HG02973 (cell line): ENCODE results near the gene TUBGCP5.
"Not testable (repeated sequence)": the region's sequence is repeated elsewhere in the genome, so short reads cannot be mapped to it uniquely, and the experiment has no call there.

ENCODE experiments used
- ATAC-seq: cut with Tn5 transposase; IDR thresholded peaks from one replicate; pipeline ENCODE4 v1.9.1; 2021; ENCODE audit warnings: moderate library complexity; ENCODE audit not compliant: unreplicated experiment

The TUBGCP5 gene

GRCh38 chr15:23043535-23043934, 4.2 kb upstream of the TUBGCP5 start:
- ATAC-seq: not testable (repeated sequence)

GRCh38 chr15:23041736-23042135, 2.4 kb upstream of the TUBGCP5 start:
- not testable (repeated sequence) for ATAC-seq

- ATAC-seq: no peak
Observed at GRCh38 chr15:23039917-23040281, 530 bp upstream of the TUBGCP5 start.

DNA sequence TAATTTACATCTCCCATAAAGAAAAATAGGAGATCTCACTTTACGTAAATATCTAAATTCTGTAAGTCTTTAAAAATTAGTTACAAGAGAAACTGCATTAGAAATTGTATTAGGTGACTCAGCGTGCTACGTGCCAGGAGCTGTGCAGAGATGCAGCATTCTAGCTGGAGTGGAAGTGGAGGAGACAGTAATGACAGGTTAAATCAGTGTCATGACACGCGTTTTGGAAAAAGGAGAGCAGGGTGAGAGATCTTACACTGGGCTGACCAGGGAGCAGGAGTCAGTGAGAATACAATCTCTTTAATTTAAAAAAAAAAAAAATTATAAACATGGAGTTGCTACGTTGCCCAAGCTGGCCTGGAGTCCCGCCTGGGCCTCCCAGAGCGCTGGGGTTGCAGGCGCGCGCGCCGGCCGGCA, 635 bp downstream of the TUBGCP5 start:
- peak; percentile 24 for ATAC-seq

DNA sequence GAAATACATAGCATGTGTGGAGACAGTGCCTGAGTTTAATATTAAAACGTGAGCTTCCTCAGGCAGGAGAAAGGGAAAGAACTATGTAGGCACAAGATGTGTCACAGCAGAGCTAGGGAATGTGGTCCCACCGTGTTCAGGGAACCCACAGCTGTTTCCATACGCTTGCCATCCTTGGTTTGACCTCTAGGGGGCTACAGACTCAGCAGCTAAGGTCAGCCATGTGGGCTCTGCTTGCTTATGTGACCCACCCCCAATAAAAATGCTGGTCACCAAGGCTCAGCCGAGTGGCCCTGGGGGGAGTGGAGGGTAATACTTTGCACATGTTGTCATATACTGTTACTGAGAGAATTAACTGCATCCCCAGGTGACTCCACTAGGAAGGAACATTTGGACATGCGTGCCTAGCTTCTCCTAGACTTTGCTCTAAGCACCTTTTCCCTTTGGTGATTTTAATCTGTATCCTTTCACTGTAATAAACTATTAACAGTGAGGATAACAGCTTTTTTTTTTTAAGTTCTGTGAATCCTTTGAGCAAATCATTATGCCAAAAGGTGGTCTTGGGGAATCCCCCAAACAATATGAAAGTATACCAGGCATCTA, 3.3 kb downstream of the TUBGCP5 start:
- peak; percentile 25 for ATAC-seq

GRCh38 chr15:23033979-23034378, 5.4 kb downstream of the TUBGCP5 start:
- ATAC-seq: no peak

- no peak for ATAC-seq
Observed at GRCh38 chr15:23026218-23026617, 13.2 kb downstream of the TUBGCP5 start.

GRCh38 chr15:23022156-23022555, 17.2 kb downstream of the TUBGCP5 start:
- no peak for ATAC-seq

DNA sequence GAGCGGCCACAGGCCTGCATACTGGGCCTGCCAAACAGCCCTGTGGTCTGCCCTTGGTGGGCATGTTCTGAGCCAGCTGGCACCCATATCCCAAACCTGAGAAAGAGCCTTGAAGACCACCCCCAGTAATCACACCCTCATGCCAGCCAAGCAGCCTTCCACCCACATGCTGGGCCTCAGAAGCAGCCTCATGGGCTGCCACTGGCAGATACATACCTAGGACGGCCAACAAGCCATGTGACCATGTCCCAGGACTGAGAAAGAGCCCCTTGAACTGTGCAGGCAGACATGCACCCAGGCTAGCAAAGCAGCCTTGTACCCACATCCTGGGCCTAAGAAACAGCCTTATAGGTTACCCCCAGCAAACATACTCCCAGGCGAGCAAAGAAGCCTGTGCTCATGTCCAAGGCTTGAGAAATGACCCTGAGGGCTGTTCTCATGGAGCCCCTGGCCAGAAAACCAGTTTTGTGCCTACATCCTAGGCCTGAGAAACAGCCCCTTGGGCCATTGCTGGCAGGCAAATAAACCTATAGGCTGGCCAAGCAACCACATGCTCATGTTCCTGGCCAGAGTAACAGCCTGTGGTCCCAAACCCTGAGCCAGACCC, 24.9 kb downstream of the TUBGCP5 start:
- no peak for ATAC-seq

- ATAC-seq: no peak
Observed at GRCh38 chr15:23013681-23014080, 25.7 kb downstream of the TUBGCP5 start.

- ATAC-seq: not testable (repeated sequence)
Observed at GRCh38 chr15:23012616-23013015, 26.8 kb downstream of the TUBGCP5 start.

GRCh38 chr15:23003736-23004135, 35.6 kb downstream of the TUBGCP5 start:
- no peak for ATAC-seq

DNA sequence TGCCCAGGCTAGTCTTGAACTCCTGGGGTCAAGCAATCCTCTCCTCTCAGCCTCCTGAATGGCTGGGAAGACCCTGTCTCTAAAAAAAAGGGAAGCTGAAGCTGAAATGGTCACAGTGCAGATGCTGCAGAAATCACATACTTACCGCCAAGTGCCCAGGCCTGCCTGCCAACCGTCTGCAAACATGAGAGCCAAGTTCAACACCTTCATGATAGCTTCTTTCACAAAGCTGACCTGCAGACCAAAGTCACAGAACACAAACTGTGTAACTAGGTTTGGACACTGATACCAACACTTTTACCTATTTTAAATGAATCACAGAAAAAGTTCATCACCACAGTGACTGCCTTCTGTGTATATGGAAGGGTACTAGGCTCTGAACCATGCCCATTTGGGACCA, 36.4 kb downstream of the TUBGCP5 start:
- ATAC-seq: no peak

DNA sequence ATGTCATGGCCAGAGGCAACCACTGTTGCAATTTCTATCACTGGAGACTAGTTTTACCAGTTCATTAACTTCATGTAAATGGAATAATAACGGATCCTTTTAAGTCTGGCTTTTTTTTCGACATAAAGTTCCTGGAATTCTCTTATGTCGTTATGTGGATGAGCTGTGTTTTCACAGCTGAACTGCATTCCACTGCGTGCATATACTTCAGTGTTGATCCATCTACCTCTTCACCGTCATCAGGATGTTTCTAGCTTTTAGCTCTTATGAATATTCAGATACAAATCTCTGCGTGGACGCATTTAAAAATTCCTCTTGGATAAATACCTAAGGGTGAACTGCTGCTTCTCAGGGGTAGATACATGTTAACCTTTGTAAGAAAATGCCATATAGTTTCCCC, 43.6 kb downstream of the TUBGCP5 start:
- ATAC-seq: no peak

- no peak for ATAC-seq
Observed at GRCh38 chr15:22992024-22992326, 47.4 kb downstream of the TUBGCP5 start.

GRCh38 chr15:22989576-22990477, 49.5 kb downstream of the TUBGCP5 start:
- ATAC-seq: no peak

DNA sequence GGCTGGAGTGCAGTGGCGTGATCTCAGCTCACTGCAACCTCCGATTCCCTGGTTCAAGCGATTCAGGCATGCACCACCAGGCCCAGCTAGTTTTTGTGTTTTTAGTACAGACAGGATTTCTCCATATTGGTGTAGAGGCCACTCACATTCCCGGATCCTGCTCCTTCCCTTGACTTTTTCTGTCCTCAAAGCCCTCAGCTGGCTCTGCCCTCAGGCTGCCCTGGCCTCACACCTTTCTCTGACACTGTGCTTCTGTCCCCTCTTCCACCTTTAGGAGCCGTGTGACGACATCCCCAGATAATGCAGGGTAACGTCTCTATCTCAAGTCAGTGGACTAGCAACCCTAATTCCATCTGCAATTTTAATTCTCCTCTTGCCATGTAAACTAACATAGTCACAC, 50.6 kb downstream of the TUBGCP5 start:
- ATAC-seq: no peak

DNA sequence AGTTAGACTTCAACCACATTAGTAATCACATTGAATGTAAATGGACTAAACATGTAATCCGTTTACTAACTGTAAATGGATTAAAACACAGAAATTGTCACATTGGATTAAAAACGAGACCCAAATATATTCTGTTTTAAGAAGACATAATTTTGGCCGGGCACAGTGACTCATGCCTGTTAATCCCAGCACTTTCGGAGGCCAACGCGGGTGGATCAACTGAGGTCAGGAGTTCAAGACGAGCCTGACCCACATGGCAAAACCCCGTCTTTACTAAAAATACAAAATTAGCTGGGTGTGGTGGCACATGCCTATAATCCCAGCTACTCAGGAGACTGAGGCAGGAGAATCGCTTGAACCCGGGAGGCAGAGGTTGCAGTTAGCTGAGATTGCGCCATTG, 57.4 kb downstream of the TUBGCP5 start:
- ATAC-seq: not testable (repeated sequence)

DNA sequence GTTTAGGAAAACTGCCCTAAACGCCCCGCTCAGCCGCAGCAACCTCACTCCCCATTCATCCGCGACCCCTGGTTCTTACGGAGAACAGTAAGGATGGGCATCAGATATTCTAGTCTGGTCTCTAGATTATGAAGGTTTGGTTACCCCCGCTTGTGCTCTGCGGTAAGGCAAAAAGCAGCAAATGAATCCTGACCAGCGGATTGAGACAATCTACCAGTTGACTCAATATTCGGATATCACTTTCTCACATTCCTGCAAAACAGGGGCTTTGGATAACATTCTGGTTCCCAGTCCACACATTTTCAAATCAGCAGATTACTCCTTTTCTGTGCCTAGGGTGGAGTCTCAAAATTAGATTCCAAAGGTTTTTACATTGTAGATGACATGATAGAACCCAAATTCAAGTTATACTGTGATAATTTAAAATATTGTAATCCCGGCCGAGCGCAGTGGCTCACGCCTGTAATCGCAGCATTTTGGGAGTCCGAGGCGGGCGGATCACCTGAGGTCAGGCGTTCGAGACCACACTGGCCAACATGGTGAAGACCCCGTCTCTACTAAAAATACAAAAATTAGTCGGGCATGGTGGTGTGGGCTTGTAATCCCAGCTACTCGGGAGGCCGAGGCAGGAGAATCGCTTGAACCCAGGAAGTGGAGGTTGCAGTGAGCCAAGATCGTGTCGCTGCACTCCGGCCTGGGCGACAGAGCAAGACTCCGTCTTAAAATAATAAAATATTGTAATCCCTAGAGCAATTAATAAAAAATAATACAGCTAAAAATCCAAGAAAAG, 58.1 kb downstream of the TUBGCP5 start:
- ATAC-seq: no peak

DNA sequence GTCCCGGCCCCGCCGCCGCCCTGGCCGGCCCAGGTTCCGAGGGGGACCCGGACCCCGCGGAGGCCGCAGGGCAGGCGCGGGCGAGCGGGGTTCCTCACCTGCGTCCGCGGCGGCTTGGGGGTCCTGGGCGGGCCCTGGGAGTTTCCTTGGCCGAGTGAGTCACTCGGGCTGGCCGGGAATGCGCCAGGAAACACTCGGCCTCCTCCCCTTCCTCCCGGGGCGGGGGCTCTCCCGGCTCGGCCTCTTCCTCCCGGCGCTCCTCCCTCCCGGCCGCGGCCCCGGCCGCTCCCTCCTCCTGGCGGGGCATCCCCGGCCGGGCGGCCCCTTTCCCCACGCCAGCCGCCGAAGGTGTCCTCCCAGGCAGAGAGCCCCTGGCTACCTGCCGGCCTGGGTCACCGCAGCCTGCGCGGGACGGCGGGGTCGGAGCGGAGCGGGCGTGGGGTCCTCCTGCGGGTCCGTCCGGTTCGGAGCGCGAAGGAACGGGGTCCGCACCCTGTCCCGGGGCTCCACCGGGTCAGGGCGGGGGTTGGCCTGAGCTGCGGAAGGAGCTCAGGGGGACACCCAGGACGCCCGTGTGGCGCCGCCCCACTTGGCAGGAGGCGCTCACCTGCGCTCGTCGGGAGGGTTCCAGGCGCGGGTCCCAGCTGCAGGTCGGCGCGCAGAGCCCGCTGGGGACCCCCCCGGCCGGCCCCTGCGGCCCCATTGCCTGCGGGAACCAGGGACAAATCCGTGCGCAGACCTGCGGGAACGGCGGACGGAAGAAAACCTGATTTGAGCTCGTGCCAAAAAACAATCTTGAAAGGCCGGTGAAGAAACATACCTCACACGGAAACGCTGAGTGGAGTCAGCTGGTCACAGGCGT, 58.9 kb downstream of the TUBGCP5 start, which contains the start of gene CYFIP1:
Gene CYFIP1 (minus strand): TSS at position 180 of the 862 bp plus-strand sequence. CDS start 33,083 bp downstream, outside the sequence.
- peak; percentile 52 for ATAC-seq
